ENCODE measurements around the gene IFT25.

DNA sequence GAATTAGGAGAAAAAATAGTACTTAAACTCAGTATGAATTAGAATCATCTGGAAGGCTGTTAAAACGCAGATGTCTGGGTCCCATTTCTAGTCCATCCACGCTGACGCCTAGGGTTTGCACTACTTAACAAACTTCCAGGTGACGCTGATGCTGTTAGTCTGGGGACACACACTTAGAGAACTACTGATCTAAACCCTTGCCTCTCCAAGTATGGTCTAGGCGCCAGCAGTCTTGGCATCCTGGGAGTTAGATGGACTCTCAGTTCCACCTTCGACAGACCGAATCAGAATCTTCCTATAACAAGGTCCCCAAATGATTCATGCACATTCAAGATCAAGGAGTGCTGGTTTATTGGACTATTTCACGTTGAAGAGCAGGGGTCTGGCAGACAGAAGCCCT lies 40.0 kb downstream of the IFT25 start:
- TF ChIP-seq, protein P1, sequence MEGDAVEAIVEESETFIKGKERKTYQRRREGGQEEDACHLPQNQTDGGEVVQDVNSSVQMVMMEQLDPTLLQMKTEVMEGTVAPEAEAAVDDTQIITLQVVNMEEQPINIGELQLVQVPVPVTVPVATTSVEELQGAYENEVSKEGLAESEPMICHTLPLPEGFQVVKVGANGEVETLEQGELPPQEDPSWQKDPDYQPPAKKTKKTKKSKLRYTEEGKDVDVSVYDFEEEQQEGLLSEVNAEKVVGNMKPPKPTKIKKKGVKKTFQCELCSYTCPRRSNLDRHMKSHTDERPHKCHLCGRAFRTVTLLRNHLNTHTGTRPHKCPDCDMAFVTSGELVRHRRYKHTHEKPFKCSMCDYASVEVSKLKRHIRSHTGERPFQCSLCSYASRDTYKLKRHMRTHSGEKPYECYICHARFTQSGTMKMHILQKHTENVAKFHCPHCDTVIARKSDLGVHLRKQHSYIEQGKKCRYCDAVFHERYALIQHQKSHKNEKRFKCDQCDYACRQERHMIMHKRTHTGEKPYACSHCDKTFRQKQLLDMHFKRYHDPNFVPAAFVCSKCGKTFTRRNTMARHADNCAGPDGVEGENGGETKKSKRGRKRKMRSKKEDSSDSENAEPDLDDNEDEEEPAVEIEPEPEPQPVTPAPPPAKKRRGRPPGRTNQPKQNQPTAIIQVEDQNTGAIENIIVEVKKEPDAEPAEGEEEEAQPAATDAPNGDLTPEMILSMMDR (IDR thresholded peaks at IDR 0.05): no peak
- TF ChIP-seq POLR2A (IDR thresholded peaks at IDR 0.05) (no peak), POLR2AphosphoS5 (IDR thresholded peaks at IDR 0.05) (no peak)
